Adrenal gland (tissue), 12 donors: Measurements from ENCODE around the gene KCTD17. TPM values are rescaled to one million over a fixed set of nuclear protein-coding genes. Genes with fewer than 3 reads are reported as not detected.

Experiments used
- DNase-seq, 7 donors: peaks; one replicate each; pipeline ENCODE4 v3.0.0-alpha.2; 2019 to 2020
- H3K27ac ChIP-seq, 5 donors: fragments of 200-600 bp; sonication (generic) in 4 of 5; 1 replicate in 3 of 5; 2 replicates in 2 of 5; pipeline versions ENCODE4 v1.5.1 to v1.8.0; 2016 to 2020; ENCODE audit warnings: mild to moderate bottlenecking in 1 of 5
- H3K27me3 ChIP-seq: fragments of 200-600 bp; 2 replicates; pipeline ENCODE4 v1.8.0; 2021
- H3K36me3 ChIP-seq, 2 donors: fragments of 200-600 bp; replicated peaks in 1 of 2; 1 replicate in 1 of 2; 2 replicates in 1 of 2; pipeline versions ENCODE4 v1.5.1 to v1.8.0; 2018 to 2022
- H3K4me1 ChIP-seq, 2 donors: fragments of 200-600 bp; replicated peaks in 1 of 2; 1 replicate in 1 of 2; 2 replicates in 1 of 2; pipeline versions ENCODE4 v1.5.1 to v1.8.0; 2018 to 2021
- H3K4me3 ChIP-seq, 4 donors: fragments of 200-600 bp; sonication (generic) in 3 of 4; one replicate each; pipeline ENCODE4 v1.5.1; 2016 to 2018
- H3K9me3 ChIP-seq, 3 donors: fragments of 200-600 bp; sonication (generic) in 1 of 3; replicated peaks in 1 of 3; 1 replicate in 2 of 3; 2 replicates in 1 of 3; pipeline versions ENCODE4 v1.5.1 to v1.8.0; 2016 to 2021
- CTCF ChIP-seq, 6 experiments: fragments of 450-650 bp in 4 of 6; fragments of 200-600 bp in 2 of 6; sonication (generic) in 1 of 6; IDR thresholded peaks; 1 replicate in 5 of 6; 2 replicates in 1 of 6; pipeline versions ENCODE4 v1.5.1 to v1.8.0; 2016 to 2021; ENCODE audit warnings: antibody characterized with exemption in 6 of 6, mild to moderate bottlenecking in 2 of 6, moderate library complexity in 1 of 6
- POLR2A ChIP-seq, 2 donors: fragments of 450-650 bp; IDR thresholded peaks; one replicate each; pipeline ENCODE4 v1.6.1; 2017; ENCODE audit warnings: antibody characterized with exemption in 2 of 2, mild to moderate bottlenecking in 2 of 2, moderate library complexity in 1 of 2
- WGBS, 4 donors: extraction: QIAGEN DNeasy Blood & Tissue Kit in 2 of 4; methylation state at CpG; one replicate each; pipeline versions ENCODE4 v1.1.5 to v1.1.7; 2013 to 2017; 5-methylcytosine and 5-hydroxymethylcytosine counted together
- intact Hi-C, 2 donors: fragments of 100-400 bp; cut with DNase I; formaldehyde crosslinking; loops; one replicate each; pipeline versions ENCODE4 v1.14.1 to v1.15.0; 2022 to 2023
- polyA plus RNA-seq, 3 donors: library from polyadenylated mRNA; stranded (reverse); fragments of 200-250 nt in 2 of 3; fragments of 350-450 nt in 1 of 3; fragmentation: Illumina TruSeq in 1 of 3; extraction: RNeasy Lipid Tissue Mini Kit (QIAGEN cat#74804) in 1 of 3; gene quantifications; one replicate each; pipeline ENCODE4 v1.2.3, GENCODE V29; 2013 to 2014
- total RNA-seq, 9 donors: library from RNA; depleted of rRNA in 4 of 9; stranded (reverse); fragments of >200 nt in 4 of 9; fragments of 120-200 nt in 1 of 9; fragmentation: NEBNext Ultra II Directional in 1 of 9; extraction: Animal tissue kit (Norgen Biotek cat#: 25700) in 1 of 9; gene quantifications; one replicate each; pipeline versions ENCODE4 v1.1.0 to v1.2.4, GENCODE V29; 2013 to 2023
- donor health status: healthy with polysubstance abuse.
- donor health status: Bipolar disorder and iron deficiency.
- donor health status: DM: yes; HTN: yes; CAD: no.
- donor health status: DM: no; HTN: no; CAD: no.
- donor health status: DM: no; HTN: no; CAD: no.
- donor health status: DM: yes; HTN: yes; CAD: no.

Gene KCTD17
- total and polyA plus RNA-seq, 12 donors, result 10.0 to 71.5 (median 27.0) TPM

- no peaks in the 10 kb centered on the region for H3K9me3 ChIP-seq
- no peak overlapping the region for H3K4me3 ChIP-seq
- DNase-seq, result no peak
- no peaks in the 10 kb centered on the region for H3K27me3 ChIP-seq
- TF ChIP-seq CTCF (IDR thresholded peaks at IDR 0.05) (no peak), POLR2A (IDR thresholded peaks at IDR 0.05) (no peak)
- 85 to 98% (median 87%) methylated on average over 11 to 16 of the region's 16 CpGs for WGBS, 4 donors
- intact Hi-C loops, result no loop called here
- peaks cover 9 to 13% of the 10 kb centered on the region in 2 donors for H3K4me1 ChIP-seq
- peaks cover 0 to 23% of the 10 kb centered on the region in 2 donors for H3K36me3 ChIP-seq
- H3K27ac ChIP-seq, result no peak overlapping the region
Measured at GRCh38 chr22:37053310-37054055, 1.9 kb downstream of the KCTD17 start.

GRCh38 chr22:37054056-37054395 is 2.5 kb downstream of the KCTD17 start:
- Histone ChIP-seq H3K4me3 (no peak overlapping the region), H3K4me1 (peaks cover 9 to 13% of the 10 kb centered on the region in 2 donors), H3K27ac (no peak overlapping the region), H3K9me3 (no peaks in the 10 kb centered on the region), H3K27me3 (no peaks in the 10 kb centered on the region), H3K36me3 (peaks cover 0 to 26% of the 10 kb centered on the region in 2 donors)
- TF ChIP-seq POLR2A (IDR thresholded peaks at IDR 0.05), result no peak
- TF ChIP-seq CTCF (IDR thresholded peaks at IDR 0.05), result no peak
- DNase-seq, result no peak
- 75 to 92% (median 91%) methylated on average over 4 to 8 of the region's 8 CpGs for WGBS, 4 donors
- intact Hi-C loops, result no loop called here

- intact Hi-C loops, result no loop called here
- Histone ChIP-seq H3K4me3 (no peak overlapping the region), H3K4me1 (peaks cover 9 to 13% of the 10 kb centered on the region in 2 donors), H3K36me3 (peaks cover 0 to 29% of the 10 kb centered on the region in 2 donors), H3K27ac (no peak overlapping the region), H3K27me3 (no peaks in the 10 kb centered on the region), H3K9me3 (no peaks in the 10 kb centered on the region)
- no peak for TF ChIP-seq CTCF (IDR thresholded peaks at IDR 0.05)
- no peak for TF ChIP-seq POLR2A (IDR thresholded peaks at IDR 0.05)
- WGBS, 4 donors, result 93 to 95% (median 94%) methylated on average over 13 to 20 of the region's 20 CpGs
- DNase-seq, result no peak
Measured at GRCh38 chr22:37054600-37055365, 3.2 kb downstream of the KCTD17 start.

- no peaks in the 10 kb centered on the region for H3K9me3 ChIP-seq
- WGBS, 4 donors, result 94 to 98% (median 96%) methylated on average over 8 to 13 of the region's 13 CpGs
- H3K4me1 ChIP-seq, result peaks cover 9 to 15% of the 10 kb centered on the region in 2 donors
- peaks cover 0 to 36% of the 10 kb centered on the region in 2 donors for H3K36me3 ChIP-seq
- no peak overlapping the region for H3K27ac ChIP-seq
- no peaks in the 10 kb centered on the region for H3K27me3 ChIP-seq
- H3K4me3 ChIP-seq, result no peak overlapping the region
- TF ChIP-seq POLR2A (IDR thresholded peaks at IDR 0.05), result no peak
- TF ChIP-seq CTCF (IDR thresholded peaks at IDR 0.05), result no peak
- intact Hi-C loops, result no loop called here
- DNase-seq, result no peak
Measured at GRCh38 chr22:37056246-37056645, 4.7 kb downstream of the KCTD17 start.
